Measurements from ENCODE around the gene SLC35F5. TPM values are rescaled to one million over a fixed set of nuclear protein-coding genes. Genes with fewer than 3 reads are reported as not detected.
A peak's percentile ranks its signal among the peaks of the same experiment; 100 is the strongest.
"Not testable (repeated sequence)": the region's sequence is repeated elsewhere in the genome, so short reads cannot be mapped to it uniquely, and the experiment has no call there.

Gene SLC35F5
- polyA plus RNA-seq, 4 donors = 12.7 to 86.0 (median 19.7) TPM

GRCh38 chr2:113784823-113785744 lies 28.6 kb upstream of the SLC35F5 start:
- Histone ChIP-seq H3K27me3 (ENCODE audit: control insufficient read depth in 3 of 3, insufficient read depth in 3 of 3, low read length in 3 of 3) (no peaks in the 10 kb centered on the region), H3K36me3 (ENCODE audit: control insufficient read depth in 3 of 3, insufficient read depth in 2 of 3, low read depth in 1 of 3, low read length in 3 of 3) (no peaks in the 10 kb centered on the region), H3K27ac (ENCODE audit: low read depth in 1 of 3, low read length in 2 of 3) (no peak overlapping the region), H3K4me1 (ENCODE audit: control insufficient read depth in 3 of 3, insufficient read depth in 2 of 3, low read depth in 1 of 3, low read length in 2 of 3) (no peaks in the 10 kb centered on the region), H3K9me3 (ENCODE audit: control insufficient read depth in 2 of 2, insufficient read depth in 1 of 2, low read depth in 1 of 2, low read length in 1 of 2) (no peaks in the 10 kb centered on the region), H3K4me3 (ENCODE audit: low read depth in 1 of 3, low read length in 3 of 3) (no peak overlapping the region)
- DNase-seq = no peak
- 61 to 73% (median 67%) methylated on average over 8 of the region's 8 CpGs for WGBS, 3 donors
- FAIRE-seq = no peak

GRCh38 chr2:113780472-113780871 lies 24.0 kb upstream of the SLC35F5 start:
- Histone ChIP-seq H3K27me3 (ENCODE audit: control insufficient read depth in 3 of 3, insufficient read depth in 3 of 3, low read length in 3 of 3) (no peaks in the 10 kb centered on the region), H3K36me3 (ENCODE audit: control insufficient read depth in 3 of 3, insufficient read depth in 2 of 3, low read depth in 1 of 3, low read length in 3 of 3) (no peaks in the 10 kb centered on the region), H3K4me1 (ENCODE audit: control insufficient read depth in 3 of 3, insufficient read depth in 2 of 3, low read depth in 1 of 3, low read length in 2 of 3) (peaks cover 0 to 14% (median 0%) of the 10 kb centered on the region in 3 donors), H3K9me3 (ENCODE audit: control insufficient read depth in 2 of 2, insufficient read depth in 1 of 2, low read depth in 1 of 2, low read length in 1 of 2) (no peaks in the 10 kb centered on the region), H3K4me3 (ENCODE audit: low read depth in 1 of 3, low read length in 3 of 3) (no peak overlapping the region), H3K27ac (ENCODE audit: low read depth in 1 of 3, low read length in 2 of 3) (no peak overlapping the region)
- 20 to 28% (median 27%) methylated on average over 5 of the region's 5 CpGs for WGBS, 3 donors
- DNase-seq = peak in 1 of 2 donors; percentile 21
- no peak for FAIRE-seq

GRCh38 chr2:113777371-113777770 lies 20.9 kb upstream of the SLC35F5 start:
- peak; percentile 73 to 88 for DNase-seq
- WGBS, 3 donors = 18 to 72% (median 52%) methylated on average over 3 of the region's 3 CpGs
- no peak overlapping the region for H3K4me3 ChIP-seq (ENCODE audit: low read depth in 1 of 3, low read length in 3 of 3)
- H3K9me3 ChIP-seq (ENCODE audit: control insufficient read depth in 2 of 2, insufficient read depth in 1 of 2, low read depth in 1 of 2, low read length in 1 of 2) = no peaks in the 10 kb centered on the region
- H3K36me3 ChIP-seq (ENCODE audit: control insufficient read depth in 3 of 3, insufficient read depth in 2 of 3, low read depth in 1 of 3, low read length in 3 of 3) = no peaks in the 10 kb centered on the region
- no peaks in the 10 kb centered on the region for H3K27me3 ChIP-seq (ENCODE audit: control insufficient read depth in 3 of 3, insufficient read depth in 3 of 3, low read length in 3 of 3)
- peaks cover 0 to 14% (median 0%) of the 10 kb centered on the region in 3 donors for H3K4me1 ChIP-seq (ENCODE audit: control insufficient read depth in 3 of 3, insufficient read depth in 2 of 3, low read depth in 1 of 3, low read length in 2 of 3)
- H3K27ac ChIP-seq (ENCODE audit: low read depth in 1 of 3, low read length in 2 of 3) = peak overlapping the region in 1 of 3 donors; percentile 78
- no peak for FAIRE-seq

GRCh38 chr2:113776949-113777348 lies 20.5 kb upstream of the SLC35F5 start:
- DNase-seq (peak; percentile 15 to 45), FAIRE-seq (no peak)
- no peaks in the 10 kb centered on the region for H3K36me3 ChIP-seq (ENCODE audit: control insufficient read depth in 3 of 3, insufficient read depth in 2 of 3, low read depth in 1 of 3, low read length in 3 of 3)
- WGBS, 3 donors = 25 to 56% (median 47%) methylated on average over 4 of the region's 4 CpGs
- peak overlapping the region in 1 of 3 donors; percentile 78 for H3K27ac ChIP-seq (ENCODE audit: low read depth in 1 of 3, low read length in 2 of 3)
- H3K4me3 ChIP-seq (ENCODE audit: low read depth in 1 of 3, low read length in 3 of 3) = no peak overlapping the region
- no peaks in the 10 kb centered on the region for H3K9me3 ChIP-seq (ENCODE audit: control insufficient read depth in 2 of 2, insufficient read depth in 1 of 2, low read depth in 1 of 2, low read length in 1 of 2)
- peaks cover 0 to 14% (median 0%) of the 10 kb centered on the region in 3 donors for H3K4me1 ChIP-seq (ENCODE audit: control insufficient read depth in 3 of 3, insufficient read depth in 2 of 3, low read depth in 1 of 3, low read length in 2 of 3)
- H3K27me3 ChIP-seq (ENCODE audit: control insufficient read depth in 3 of 3, insufficient read depth in 3 of 3, low read length in 3 of 3) = no peaks in the 10 kb centered on the region

- H3K27ac ChIP-seq (ENCODE audit: low read depth in 1 of 3, low read length in 2 of 3); H3K27me3 ChIP-seq (ENCODE audit: control insufficient read depth in 3 of 3, insufficient read depth in 3 of 3, low read length in 3 of 3); H3K4me3 ChIP-seq (ENCODE audit: low read depth in 1 of 3, low read length in 3 of 3); H3K9me3 ChIP-seq (ENCODE audit: control insufficient read depth in 2 of 2, insufficient read depth in 1 of 2, low read depth in 1 of 2, low read length in 1 of 2); FAIRE-seq; H3K36me3 ChIP-seq (ENCODE audit: control insufficient read depth in 3 of 3, insufficient read depth in 2 of 3, low read depth in 1 of 3, low read length in 3 of 3); DNase-seq: not testable (repeated sequence)
- peaks cover 0 to 14% (median 0%) of the 10 kb centered on the region in 3 donors for H3K4me1 ChIP-seq (ENCODE audit: control insufficient read depth in 3 of 3, insufficient read depth in 2 of 3, low read depth in 1 of 3, low read length in 2 of 3)
- 67 to 83% (median 82%) methylated on average over 6 of the region's 6 CpGs for WGBS, 3 donors
Measured at GRCh38 chr2:113774616-113775015, 18.2 kb upstream of the SLC35F5 start.

- no peaks in the 10 kb centered on the region for H3K4me1 ChIP-seq (ENCODE audit: control insufficient read depth in 3 of 3, insufficient read depth in 2 of 3, low read depth in 1 of 3, low read length in 2 of 3)
- WGBS, 3 donors = 85 to 97% (median 96%) methylated on average over 3 of the region's 3 CpGs
- DNase-seq (no peak), FAIRE-seq (no peak)
- no peaks in the 10 kb centered on the region for H3K36me3 ChIP-seq (ENCODE audit: control insufficient read depth in 3 of 3, insufficient read depth in 2 of 3, low read depth in 1 of 3, low read length in 3 of 3)
- H3K9me3 ChIP-seq (ENCODE audit: control insufficient read depth in 2 of 2, insufficient read depth in 1 of 2, low read depth in 1 of 2, low read length in 1 of 2) = peaks cover 0 to 5% of the 10 kb centered on the region in 2 donors
- no peak overlapping the region for H3K27ac ChIP-seq (ENCODE audit: low read depth in 1 of 3, low read length in 2 of 3)
- H3K27me3 ChIP-seq (ENCODE audit: control insufficient read depth in 3 of 3, insufficient read depth in 3 of 3, low read length in 3 of 3) = no peaks in the 10 kb centered on the region
- H3K4me3 ChIP-seq (ENCODE audit: low read depth in 1 of 3, low read length in 3 of 3) = no peak overlapping the region
Measured at GRCh38 chr2:113770929-113771328, 14.5 kb upstream of the SLC35F5 start.

GRCh38 chr2:113769555-113769954 lies 13.1 kb upstream of the SLC35F5 start:
- DNase-seq (no peak), FAIRE-seq (no peak)
- peaks cover 0 to 10% of the 10 kb centered on the region in 2 donors for H3K9me3 ChIP-seq (ENCODE audit: control insufficient read depth in 2 of 2, insufficient read depth in 1 of 2, low read depth in 1 of 2, low read length in 1 of 2)
- H3K27me3 ChIP-seq (ENCODE audit: control insufficient read depth in 3 of 3, insufficient read depth in 3 of 3, low read length in 3 of 3) = no peaks in the 10 kb centered on the region
- no peak overlapping the region for H3K27ac ChIP-seq (ENCODE audit: low read depth in 1 of 3, low read length in 2 of 3)
- H3K4me1 ChIP-seq (ENCODE audit: control insufficient read depth in 3 of 3, insufficient read depth in 2 of 3, low read depth in 1 of 3, low read length in 2 of 3) = no peaks in the 10 kb centered on the region
- H3K4me3 ChIP-seq (ENCODE audit: low read depth in 1 of 3, low read length in 3 of 3) = no peak overlapping the region
- 95 to 100% (median 96%) methylated on average over 3 of the region's 3 CpGs for WGBS, 3 donors
- no peaks in the 10 kb centered on the region for H3K36me3 ChIP-seq (ENCODE audit: control insufficient read depth in 3 of 3, insufficient read depth in 2 of 3, low read depth in 1 of 3, low read length in 3 of 3)

GRCh38 chr2:113768770-113769169 lies 12.3 kb upstream of the SLC35F5 start:
- no peaks in the 10 kb centered on the region for H3K36me3 ChIP-seq (ENCODE audit: control insufficient read depth in 3 of 3, insufficient read depth in 2 of 3, low read depth in 1 of 3, low read length in 3 of 3)
- FAIRE-seq (no peak), DNase-seq (no peak)
- H3K27me3 ChIP-seq (ENCODE audit: control insufficient read depth in 3 of 3, insufficient read depth in 3 of 3, low read length in 3 of 3) = no peaks in the 10 kb centered on the region
- H3K4me1 ChIP-seq (ENCODE audit: control insufficient read depth in 3 of 3, insufficient read depth in 2 of 3, low read depth in 1 of 3, low read length in 2 of 3) = no peaks in the 10 kb centered on the region
- H3K4me3 ChIP-seq (ENCODE audit: low read depth in 1 of 3, low read length in 3 of 3) = no peak overlapping the region
- 88 to 96% (median 91%) methylated on average over 1 of the region's 1 CpG for WGBS, 3 donors
- H3K27ac ChIP-seq (ENCODE audit: low read depth in 1 of 3, low read length in 2 of 3) = no peak overlapping the region
- peaks cover 0 to 13% of the 10 kb centered on the region in 2 donors for H3K9me3 ChIP-seq (ENCODE audit: control insufficient read depth in 2 of 2, insufficient read depth in 1 of 2, low read depth in 1 of 2, low read length in 1 of 2)
